IMR-90 (cell line): ENCODE results near the gene CD96. TPM values are rescaled to one million over a fixed set of nuclear protein-coding genes. Genes with fewer than 3 reads are reported as not detected.

Experiments
- ATAC-seq: fragments of 200-7000 bp; cut with Tn5 transposase; 2 replicates; pipeline ENCODE4 v1.9.1; 2020; ENCODE audit warnings: low read depth, mild to moderate bottlenecking, moderate library complexity
- BruUV-seq: library from RNA; stranded (reverse); fragments of 400-500 nt; replicated peaks from 2 replicates; lab custom pipeline; 2021; lab: Mats Ljungman, UMichigan
- CTCF ChIA-PET: fragments of 300-600 bp; formaldehyde crosslinking; extraction: SDS; loops from one replicate; lab custom pipeline; 2021; ENCODE audit warnings: antibody characterized with exemption; lab: Yijun Ruan, JAX
- POLR2A ChIA-PET: fragments of 300-600 bp; sonication (Branson Sonifier 250); formaldehyde crosslinking; loops from one replicate; lab custom pipeline; 2022; ENCODE audit warnings: antibody characterized with exemption; ENCODE audit not compliant: unreplicated experiment; lab: Charles Lee
- DNase-seq: peaks from one replicate; pipeline ENCODE4 v3.0.0; 2013
- H2AFZ ChIP-seq: replicated peaks from 2 replicates; pipeline ENCODE3; 2013; ENCODE audit warnings: low read length, mild to moderate bottlenecking; ENCODE audit not compliant: poor library complexity
- H2AK5ac ChIP-seq: 2 replicates; pipeline ENCODE4 v1.6.1; 2013; ENCODE audit warnings: low read depth, low read length, inconsistent platforms
- H2AK9ac ChIP-seq: replicated peaks from 2 replicates; pipeline ENCODE3; 2013; ENCODE audit warnings: mild to moderate bottlenecking, low read depth, low read length, moderate library complexity; ENCODE audit not compliant: poor library complexity
- H2BK120ac ChIP-seq: 2 replicates; pipeline ENCODE4 v1.6.1; 2013; ENCODE audit warnings: low read depth, low read length, inconsistent platforms
- H2BK15ac ChIP-seq: 3 replicates; pipeline ENCODE4 v1.6.1; 2013; ENCODE audit warnings: low read depth, low read length, inconsistent platforms
- H2BK20ac ChIP-seq: 2 replicates; pipeline ENCODE4 v1.6.1; 2013; ENCODE audit warnings: low read depth, mild to moderate bottlenecking, inconsistent platforms, low read length, moderate library complexity
- H2BK5ac ChIP-seq: 2 replicates; pipeline ENCODE4 v1.6.1; 2013; ENCODE audit warnings: mild to moderate bottlenecking, low read depth, low read length, inconsistent platforms; ENCODE audit not compliant: poor library complexity, severe bottlenecking
- H3K14ac ChIP-seq: replicated peaks from 2 replicates; pipeline ENCODE4 v1.6.1; 2013; ENCODE audit warnings: low read depth, low read length, inconsistent platforms
- H3K18ac ChIP-seq: 2 replicates; pipeline ENCODE4 v1.6.1; 2013; ENCODE audit warnings: low read depth, low read length, control low read depth
- H3K23ac ChIP-seq: 2 replicates; pipeline ENCODE4 v1.6.1; 2013; ENCODE audit warnings: low read depth, low read length, inconsistent platforms
- H3K27ac ChIP-seq: 2 replicates; pipeline ENCODE4 v1.5.1; 2013; ENCODE audit warnings: mild to moderate bottlenecking, control low read depth, low read length; ENCODE audit not compliant: insufficient read depth
- H3K27me3 ChIP-seq: 2 replicates; pipeline ENCODE4 v1.6.1; 2013; ENCODE audit warnings: low read length; ENCODE audit not compliant: control insufficient read depth, insufficient read depth
- H3K36me3 ChIP-seq: 2 replicates; pipeline ENCODE4 v1.6.1; 2013; ENCODE audit warnings: low read length, mixed read lengths; ENCODE audit not compliant: control insufficient read depth, insufficient read depth
- H3K4ac ChIP-seq: 2 replicates; pipeline ENCODE4 v1.6.1; 2013; ENCODE audit warnings: low read depth, low read length, inconsistent platforms
- H3K4me1 ChIP-seq: 2 replicates; pipeline ENCODE4 v1.6.1; 2013; ENCODE audit warnings: low read length, mixed read lengths; ENCODE audit not compliant: control insufficient read depth, insufficient read depth
- H3K4me2 ChIP-seq: 2 replicates; pipeline ENCODE4 v1.6.1; 2013; ENCODE audit warnings: low read depth, mild to moderate bottlenecking, control low read depth, low read length, moderate library complexity
- H3K4me3 ChIP-seq: 2 replicates; pipeline ENCODE4 v1.5.1; 2013; ENCODE audit warnings: low read depth, mild to moderate bottlenecking, control low read depth, low read length, moderate library complexity; ENCODE audit not compliant: insufficient read depth
- H3K56ac ChIP-seq: 2 replicates; pipeline ENCODE4 v1.6.1; 2013; ENCODE audit warnings: low read length, inconsistent platforms; ENCODE audit not compliant: insufficient read depth; ENCODE audit errors: extremely low read depth
- H3K79me1 ChIP-seq, 2 experiments: 2 replicates each; pipeline ENCODE4 v1.6.1; 2013; ENCODE audit warnings: low read length in 2 of 2, inconsistent platforms in 1 of 2, low read depth in 1 of 2
- H3K9ac ChIP-seq: 2 replicates; pipeline ENCODE4 v1.6.1; 2013; ENCODE audit warnings: low read depth, low read length, control low read depth
- H3K9me1 ChIP-seq: 2 replicates; pipeline ENCODE4 v1.6.1; 2013; ENCODE audit warnings: low read length, inconsistent platforms; ENCODE audit not compliant: insufficient read depth
- H3K9me3 ChIP-seq: 2 replicates; pipeline ENCODE4 v1.6.1; 2013; ENCODE audit warnings: low read length; ENCODE audit not compliant: control insufficient read depth, insufficient read depth
- H4K20me1 ChIP-seq: 2 replicates; pipeline ENCODE4 v1.6.1; 2013; ENCODE audit warnings: low read length, inconsistent platforms; ENCODE audit not compliant: insufficient read depth
- H4K5ac ChIP-seq: 2 replicates; pipeline ENCODE4 v1.6.1; 2013; ENCODE audit warnings: mild to moderate bottlenecking, low read depth, low read length, control low read depth
- H4K8ac ChIP-seq, 2 experiments: 2 replicates each; pipeline ENCODE4 v1.6.1; 2013; ENCODE audit warnings: low read depth in 2 of 2, low read length in 2 of 2, control low read depth in 1 of 2, inconsistent platforms in 1 of 2
- H4K91ac ChIP-seq: 2 replicates; pipeline ENCODE4 v1.6.1; 2013; ENCODE audit warnings: low read depth, low read length, inconsistent platforms; ENCODE audit not compliant: insufficient read depth
- FOS ChIP-seq: fragments of 150-350 bp; IDR thresholded peaks from 2 replicates; pipeline ENCODE4 v1.6.1; 2016; ENCODE audit warnings: low read depth, low read length
- USF2 ChIP-seq: fragments of 150-350 bp; IDR thresholded peaks from 2 replicates; pipeline ENCODE4 v1.6.1; 2017; ENCODE audit warnings: mild to moderate bottlenecking, antibody characterized with exemption, low read length, low read depth
- WGBS, 2 experiments: methylation state at CpG; one replicate each; pipeline versions ENCODE4 v1.1.5 to v1.1.7; 2013; ENCODE audit warnings: missing lambda C conversion rate in 2 of 2; ENCODE audit not compliant: insufficient read length in 1 of 2; ENCODE audit errors: extremely low coverage in 2 of 2; 5-methylcytosine and 5-hydroxymethylcytosine counted together
- dilution Hi-C: fragments of 300-500 bp; cut with HindIII; formaldehyde crosslinking; loops from one replicate; pipeline ENCODE4 v1.14.3; 2018; ENCODE audit warnings: low sequenced_read_pairs; ENCODE audit not compliant: unreplicated experiment
- in situ Hi-C: fragments of 300-500 bp; cut with MboI; formaldehyde crosslinking; loops from 3 replicates; pipeline ENCODE4 v1.14.3; 2019; ENCODE audit warnings: low sequenced_read_pairs, inconsistent platforms, mixed read lengths
- intact Hi-C: fragments of 100-400 bp; cut with micrococcal nuclease; formaldehyde crosslinking; loops from 2 replicates; pipeline ENCODE4 v1.10.0; 2022
- polyA plus RNA-seq, 3 experiments: library from polyadenylated mRNA; depleted of rRNA; stranded (reverse); fragments of >200 nt; gene quantifications; 2 replicates each; pipeline ENCODE4 v1.2.3, GENCODE V29; 2012; ENCODE audit warnings: low replicate concordance in 1 of 3
- total RNA-seq: library from RNA; depleted of rRNA; stranded (reverse); fragments of >200 nt; gene quantifications from 2 replicates; pipeline ENCODE4 v1.2.3, GENCODE V29; 2012

The CD96 gene
- total and polyA plus RNA-seq, 2 of the 4 experiments (the other 2 are of a cell fraction): 0.05 to 0.18 TPM

GRCh38 chr3:111566844-111567243 lies 24.8 kb downstream of the CD96 start:
- no peaks in the 10 kb centered on the region for H3K36me3 ChIP-seq
- H3K23ac ChIP-seq: no peak overlapping the region
- no peak overlapping the region for H2AFZ ChIP-seq
- H2BK15ac ChIP-seq: no peak overlapping the region
- no peak overlapping the region for H3K4me3 ChIP-seq
- H4K20me1 ChIP-seq: no peaks in the 10 kb centered on the region
- BruUV-seq: no TSS peak
- no peak overlapping the region for H3K18ac ChIP-seq
- H2AK5ac ChIP-seq: no peak overlapping the region
- H2AK9ac ChIP-seq: no peak overlapping the region
- no peak overlapping the region for H3K27ac ChIP-seq
- no peak overlapping the region for H3K9ac ChIP-seq
- H4K5ac ChIP-seq: no peak overlapping the region
- H3K4me2 ChIP-seq: no peak overlapping the region
- H4K91ac ChIP-seq: no peak overlapping the region
- no peaks in the 10 kb centered on the region for H3K9me1 ChIP-seq
- H2BK20ac ChIP-seq: no peak overlapping the region
- dilution Hi-C loops: no loop called here
- 0% methylated on average over 2 of the region's 2 CpGs; no CpG with 5 or more reads in 1 of the 2 experiments for WGBS, 2 experiments
- no peaks in the 10 kb centered on the region for H3K9me3 ChIP-seq
- H3K4me1 ChIP-seq: no peaks in the 10 kb centered on the region
- H2BK5ac ChIP-seq: no peak overlapping the region
- peaks cover 13% of the 10 kb centered on the region; the same call in 1 of the 2 replicates for H3K27me3 ChIP-seq
- H4K8ac ChIP-seq: no peak overlapping the region
- ChIA-PET CTCF (interaction anchor here (0.6 kb wide), 1 partner anchor 124 kb away, joined by 3 read pairs; no protein-coding TSS in a partner anchor), POLR2A (no interaction called here)
- no peak overlapping the region for H3K14ac ChIP-seq
- no peak overlapping the region for H3K4ac ChIP-seq
- H2BK120ac ChIP-seq: no peak overlapping the region
- DNase-seq (no peak), ATAC-seq (no peak)
- in situ Hi-C loops: no loop called here
- H3K79me1 ChIP-seq: no peaks in the 10 kb centered on the region
- H3K56ac ChIP-seq: no peak overlapping the region
- TF ChIP-seq USF2: no peak
- no peak for TF ChIP-seq FOS
- intact Hi-C loops: no loop called here
